ENCODE results near the gene NR6A1.

DNA sequence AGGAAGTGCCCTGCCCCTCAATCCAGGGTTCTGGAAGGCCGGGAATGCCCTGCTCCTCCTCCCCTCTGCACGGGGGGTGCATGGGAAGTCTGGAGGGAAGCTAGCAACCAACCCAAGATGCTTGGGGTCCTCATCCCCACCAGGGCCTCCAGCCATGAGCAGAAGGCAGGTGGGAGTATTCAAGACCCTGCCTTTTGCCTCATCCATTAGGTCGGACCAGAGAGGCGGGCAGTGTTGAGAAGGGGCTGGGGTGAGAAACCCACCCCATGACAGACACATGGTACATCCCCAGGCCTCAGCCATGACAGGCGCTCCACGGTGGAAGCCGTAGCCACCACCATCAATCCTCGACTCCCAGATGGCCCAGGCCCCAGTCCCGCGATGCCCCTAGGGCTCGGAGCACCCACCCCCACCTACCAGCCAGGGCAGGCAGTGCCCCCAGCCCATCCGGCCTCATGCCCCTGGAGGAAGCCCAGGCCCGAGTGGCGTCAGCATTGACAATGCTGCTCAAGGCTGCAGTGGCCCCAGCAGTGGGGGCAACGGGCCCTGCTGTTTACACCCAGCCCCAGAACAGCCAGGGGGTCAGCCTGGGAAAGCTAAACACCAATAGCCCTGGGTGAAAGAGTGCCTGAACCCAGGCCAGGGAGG lies 272.5 kb downstream of the NR6A1 start:
- TF ChIP-seq, protein P1, sequence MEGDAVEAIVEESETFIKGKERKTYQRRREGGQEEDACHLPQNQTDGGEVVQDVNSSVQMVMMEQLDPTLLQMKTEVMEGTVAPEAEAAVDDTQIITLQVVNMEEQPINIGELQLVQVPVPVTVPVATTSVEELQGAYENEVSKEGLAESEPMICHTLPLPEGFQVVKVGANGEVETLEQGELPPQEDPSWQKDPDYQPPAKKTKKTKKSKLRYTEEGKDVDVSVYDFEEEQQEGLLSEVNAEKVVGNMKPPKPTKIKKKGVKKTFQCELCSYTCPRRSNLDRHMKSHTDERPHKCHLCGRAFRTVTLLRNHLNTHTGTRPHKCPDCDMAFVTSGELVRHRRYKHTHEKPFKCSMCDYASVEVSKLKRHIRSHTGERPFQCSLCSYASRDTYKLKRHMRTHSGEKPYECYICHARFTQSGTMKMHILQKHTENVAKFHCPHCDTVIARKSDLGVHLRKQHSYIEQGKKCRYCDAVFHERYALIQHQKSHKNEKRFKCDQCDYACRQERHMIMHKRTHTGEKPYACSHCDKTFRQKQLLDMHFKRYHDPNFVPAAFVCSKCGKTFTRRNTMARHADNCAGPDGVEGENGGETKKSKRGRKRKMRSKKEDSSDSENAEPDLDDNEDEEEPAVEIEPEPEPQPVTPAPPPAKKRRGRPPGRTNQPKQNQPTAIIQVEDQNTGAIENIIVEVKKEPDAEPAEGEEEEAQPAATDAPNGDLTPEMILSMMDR (IDR thresholded peaks at IDR 0.05), result no peak
- TF ChIP-seq POLR2AphosphoS5 (IDR thresholded peaks at IDR 0.05), result no peak
- TF ChIP-seq POLR2A (IDR thresholded peaks at IDR 0.05), result no peak
